OCI-LY1 (cell line): ENCODE data around the gene ZNF827.

Experiments used
- H2AFZ ChIP-seq: fragments of 200-600 bp; sonication (generic), shearing (Covaris generic); 2 replicates; pipeline ENCODE4 v1.6.0; 2014; ENCODE audit warnings: antibody characterized with exemption, mild to moderate bottlenecking, low read length
- H3F3A ChIP-seq: fragments of 200-600 bp; sonication (generic), shearing (Covaris generic); 2 replicates; pipeline ENCODE4 v1.6.0; 2014; ENCODE audit warnings: mild to moderate bottlenecking, antibody characterized with exemption, low read length, moderate library complexity; ENCODE audit not compliant: insufficient read depth
- H3K27ac ChIP-seq: fragments of 200-600 bp; sonication (generic); 2 replicates; pipeline ENCODE4 v1.5.1; 2014; ENCODE audit warnings: low read length, mixed run types, mild to moderate bottlenecking, low read depth; ENCODE audit not compliant: poor library complexity, severe bottlenecking
- H3K27me3 ChIP-seq: fragments of 200-600 bp; sonication (generic); 2 replicates; pipeline ENCODE4 v1.6.0; 2014; ENCODE audit warnings: antibody characterized with exemption, mild to moderate bottlenecking, low read length, moderate library complexity; ENCODE audit not compliant: insufficient read depth
- H3K36me3 ChIP-seq: fragments of 200-600 bp; sonication (generic); 2 replicates; pipeline ENCODE4 v1.6.1; 2014; ENCODE audit warnings: mild to moderate bottlenecking, antibody characterized with exemption, low read length, moderate library complexity, mixed read lengths; ENCODE audit not compliant: insufficient read depth
- H3K4me1 ChIP-seq: fragments of 200-600 bp; sonication (generic); 2 replicates; pipeline ENCODE4 v1.5.1; 2014; ENCODE audit warnings: mild to moderate bottlenecking, low read length, moderate library complexity; ENCODE audit not compliant: insufficient read depth, severe bottlenecking
- H3K4me2 ChIP-seq: fragments of 200-600 bp; sonication (generic), shearing (Covaris generic); 2 replicates; pipeline ENCODE4 v1.6.1; 2014; ENCODE audit warnings: low read length
- H3K4me3 ChIP-seq: fragments of 200-600 bp; sonication (generic); 2 replicates; pipeline ENCODE4 v1.5.1; 2014; ENCODE audit warnings: low read length, low read depth, mild to moderate bottlenecking, mixed read lengths; ENCODE audit not compliant: poor library complexity, severe bottlenecking
- H3K79me2 ChIP-seq: fragments of 200-600 bp; shearing (Covaris generic); 2 replicates; pipeline ENCODE4 v1.6.1; 2016; ENCODE audit warnings: mixed run types, low read length, mixed read lengths; ENCODE audit not compliant: insufficient read depth
- H3K9ac ChIP-seq: fragments of 200-600 bp; sonication (generic), shearing (Covaris generic); 2 replicates; pipeline ENCODE4 v1.6.1; 2014; ENCODE audit warnings: mild to moderate bottlenecking, low read length, mixed read lengths
- H3K9me2 ChIP-seq: fragments of 200-600 bp; sonication (generic), shearing (Covaris generic); 2 replicates; pipeline ENCODE4 v1.6.1; 2014; ENCODE audit warnings: low read depth, mild to moderate bottlenecking, low read length, mixed read lengths
- H3K9me3 ChIP-seq: fragments of 200-600 bp; shearing (Covaris generic); 2 replicates; pipeline ENCODE4 v1.6.1; 2014; ENCODE audit warnings: low read length, mixed read lengths
- H4K20me1 ChIP-seq: fragments of 200-600 bp; sonication (generic), shearing (Covaris generic); 2 replicates; pipeline ENCODE4 v1.6.0; 2016; ENCODE audit warnings: mild to moderate bottlenecking, low read length; ENCODE audit not compliant: insufficient read depth
- EZH2 ChIP-seq: fragments of 200-600 bp; sonication (generic), shearing (Covaris generic); IDR thresholded peaks from 2 replicates; pipeline ENCODE4 v1.8.0; 2017; ENCODE audit warnings: borderline replicate concordance, mixed run types, mild to moderate bottlenecking, antibody characterized with exemption, low read length, moderate library complexity, mixed read lengths
- TF ChIP-seq, protein P1 (sequence below): fragments of 200-600 bp; sonication (generic), shearing (Covaris generic); IDR thresholded peaks from 2 replicates; pipeline ENCODE4 v1.5.1; 2017; ENCODE audit warnings: mild to moderate bottlenecking, antibody characterized with exemption, low read length, moderate library complexity, mixed read lengths

ZNF827 gene

DNA sequence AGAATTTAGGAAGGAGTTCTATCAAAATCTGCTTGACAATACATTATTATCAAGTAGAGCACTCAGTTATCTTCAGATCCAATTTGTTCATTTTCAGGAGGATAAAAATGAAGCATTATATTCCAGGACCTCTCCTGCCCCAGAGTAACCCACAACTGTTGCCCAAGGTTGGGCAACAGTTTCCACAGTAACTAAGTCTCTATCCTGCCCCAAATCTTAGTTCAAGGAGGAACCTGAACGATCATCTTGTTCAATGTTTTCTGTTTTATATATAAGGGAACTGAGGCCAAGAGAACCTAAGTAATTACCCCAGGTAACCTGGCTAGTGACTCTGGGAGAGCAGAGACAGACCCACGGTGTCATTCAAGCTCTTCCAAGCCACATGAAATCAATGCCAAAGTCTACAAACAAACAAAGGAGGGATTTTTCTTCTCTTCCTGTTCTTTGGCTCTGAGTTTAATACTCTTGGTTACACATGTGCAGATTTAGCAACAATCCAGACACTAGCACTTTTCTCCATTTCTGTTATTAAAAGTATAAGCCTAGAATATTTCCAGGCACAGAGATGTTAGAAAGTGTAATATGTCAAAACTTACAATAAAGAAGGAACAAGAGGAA is 153.1 kb downstream of the ZNF827 start:
- Histone ChIP-seq H3F3A (no peaks in the 10 kb centered on the region), H4K20me1 (no peaks in the 10 kb centered on the region), H3K4me3 (no peak overlapping the region), H3K4me1 (no peaks in the 10 kb centered on the region), H3K27me3 (no peaks in the 10 kb centered on the region), H2AFZ (no peak overlapping the region), H3K79me2 (no peaks in the 10 kb centered on the region), H3K9me2 (no peaks in the 10 kb centered on the region), H3K36me3 (peaks cover 15% of the 10 kb centered on the region; the same call in 1 of the 2 replicates), H3K9me3 (no peaks in the 10 kb centered on the region), H3K27ac (no peak overlapping the region), H3K9ac (no peak overlapping the region), H3K4me2 (no peak overlapping the region)
- TF ChIP-seq, protein P1, sequence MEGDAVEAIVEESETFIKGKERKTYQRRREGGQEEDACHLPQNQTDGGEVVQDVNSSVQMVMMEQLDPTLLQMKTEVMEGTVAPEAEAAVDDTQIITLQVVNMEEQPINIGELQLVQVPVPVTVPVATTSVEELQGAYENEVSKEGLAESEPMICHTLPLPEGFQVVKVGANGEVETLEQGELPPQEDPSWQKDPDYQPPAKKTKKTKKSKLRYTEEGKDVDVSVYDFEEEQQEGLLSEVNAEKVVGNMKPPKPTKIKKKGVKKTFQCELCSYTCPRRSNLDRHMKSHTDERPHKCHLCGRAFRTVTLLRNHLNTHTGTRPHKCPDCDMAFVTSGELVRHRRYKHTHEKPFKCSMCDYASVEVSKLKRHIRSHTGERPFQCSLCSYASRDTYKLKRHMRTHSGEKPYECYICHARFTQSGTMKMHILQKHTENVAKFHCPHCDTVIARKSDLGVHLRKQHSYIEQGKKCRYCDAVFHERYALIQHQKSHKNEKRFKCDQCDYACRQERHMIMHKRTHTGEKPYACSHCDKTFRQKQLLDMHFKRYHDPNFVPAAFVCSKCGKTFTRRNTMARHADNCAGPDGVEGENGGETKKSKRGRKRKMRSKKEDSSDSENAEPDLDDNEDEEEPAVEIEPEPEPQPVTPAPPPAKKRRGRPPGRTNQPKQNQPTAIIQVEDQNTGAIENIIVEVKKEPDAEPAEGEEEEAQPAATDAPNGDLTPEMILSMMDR = no peak
- no peak for TF ChIP-seq EZH2

DNA sequence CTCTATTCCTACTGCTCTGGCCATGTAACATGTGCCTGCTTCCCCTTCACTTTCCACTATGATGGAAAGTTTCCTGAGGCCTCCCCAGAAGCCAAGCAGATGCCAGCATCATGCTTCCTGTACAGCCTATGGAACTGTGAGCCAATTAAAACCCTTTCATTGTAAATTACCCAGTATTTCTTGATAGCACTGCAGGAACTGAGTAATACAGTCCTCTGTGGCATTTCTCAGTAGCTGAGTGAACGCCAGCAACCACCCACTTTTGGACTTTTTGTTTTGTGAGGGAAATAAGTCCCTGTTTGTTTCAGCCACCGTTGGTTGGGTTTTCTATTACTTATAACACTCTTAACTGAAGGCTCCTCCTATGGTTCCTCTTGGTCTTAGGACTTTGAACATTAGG is 154.6 kb downstream of the ZNF827 start:
- Histone ChIP-seq H3K4me2 (no peak overlapping the region), H3F3A (no peaks in the 10 kb centered on the region), H3K27ac (no peak overlapping the region), H4K20me1 (no peaks in the 10 kb centered on the region), H3K9ac (no peak overlapping the region), H3K79me2 (no peaks in the 10 kb centered on the region), H3K9me2 (no peaks in the 10 kb centered on the region), H3K36me3 (peaks cover 18% of the 10 kb centered on the region; the same call in 1 of the 2 replicates), H3K4me1 (no peaks in the 10 kb centered on the region), H3K4me3 (no peak overlapping the region), H2AFZ (no peak overlapping the region), H3K9me3 (no peaks in the 10 kb centered on the region), H3K27me3 (no peaks in the 10 kb centered on the region)
- TF ChIP-seq, protein P1 = no peak
- no peak for TF ChIP-seq EZH2

DNA sequence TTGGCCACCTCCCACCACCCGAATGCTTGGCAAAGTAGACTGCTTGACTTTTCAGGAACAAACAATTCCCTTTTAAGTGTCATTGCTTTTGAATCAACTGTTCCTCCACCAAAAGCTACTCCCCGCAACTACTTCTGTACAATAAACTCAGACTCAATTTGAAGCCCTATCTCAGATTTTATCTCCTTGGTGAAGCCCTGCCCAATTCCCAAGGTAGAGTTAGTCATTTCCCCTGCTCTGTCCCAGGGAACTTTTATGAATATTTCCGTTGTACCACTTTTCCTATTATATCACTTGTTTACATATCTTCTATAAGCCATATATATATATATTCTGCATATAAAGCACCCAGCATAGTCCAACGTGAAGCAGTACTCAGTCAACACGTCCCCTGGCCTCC is 155.9 kb downstream of the ZNF827 start:
- no peaks in the 10 kb centered on the region for H3K79me2 ChIP-seq
- H3K9ac ChIP-seq = no peak overlapping the region
- H3K9me2 ChIP-seq = no peaks in the 10 kb centered on the region
- H3K27ac ChIP-seq = no peak overlapping the region
- H4K20me1 ChIP-seq = no peaks in the 10 kb centered on the region
- no peak for TF ChIP-seq EZH2
- TF ChIP-seq, protein P1 = no peak
- H3K9me3 ChIP-seq = no peaks in the 10 kb centered on the region
- H3K4me1 ChIP-seq = no peaks in the 10 kb centered on the region
- H3K27me3 ChIP-seq = no peaks in the 10 kb centered on the region
- H3F3A ChIP-seq = no peaks in the 10 kb centered on the region
- H3K36me3 ChIP-seq = peaks cover 26% of the 10 kb centered on the region
- H3K4me3 ChIP-seq = no peak overlapping the region
- H2AFZ ChIP-seq = no peak overlapping the region
- no peak overlapping the region for H3K4me2 ChIP-seq
